ENCODE measurements around the gene KIN.

DNA sequence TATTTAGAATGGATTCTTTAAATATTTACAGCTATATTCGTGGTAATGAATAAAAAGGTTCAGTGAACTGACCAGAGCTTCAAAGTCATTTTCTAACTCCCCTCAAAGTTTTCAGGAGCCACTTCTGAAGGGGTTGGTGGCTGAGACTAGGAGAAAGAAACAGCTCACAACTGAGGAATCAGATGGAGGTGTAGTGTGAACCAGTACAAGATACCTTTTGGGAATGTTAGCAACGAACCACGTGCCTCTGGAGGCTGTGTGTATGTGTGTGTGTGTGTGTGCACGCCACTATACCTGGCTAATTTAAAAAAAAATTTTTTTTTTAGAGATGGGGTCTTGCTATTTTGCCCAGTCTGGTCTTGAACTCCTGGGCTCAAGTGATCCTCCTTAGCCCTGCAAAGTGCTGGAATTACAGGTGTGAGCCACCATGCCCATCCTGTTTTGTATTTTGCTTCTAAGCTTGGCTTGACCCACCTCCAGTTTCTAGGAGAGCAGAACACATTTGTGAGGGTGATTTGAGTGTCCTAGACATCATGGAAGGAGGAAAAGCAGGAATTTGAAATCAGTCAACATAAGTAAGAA lies 21.0 kb upstream of the KIN start:
- TF ChIP-seq, protein P1, sequence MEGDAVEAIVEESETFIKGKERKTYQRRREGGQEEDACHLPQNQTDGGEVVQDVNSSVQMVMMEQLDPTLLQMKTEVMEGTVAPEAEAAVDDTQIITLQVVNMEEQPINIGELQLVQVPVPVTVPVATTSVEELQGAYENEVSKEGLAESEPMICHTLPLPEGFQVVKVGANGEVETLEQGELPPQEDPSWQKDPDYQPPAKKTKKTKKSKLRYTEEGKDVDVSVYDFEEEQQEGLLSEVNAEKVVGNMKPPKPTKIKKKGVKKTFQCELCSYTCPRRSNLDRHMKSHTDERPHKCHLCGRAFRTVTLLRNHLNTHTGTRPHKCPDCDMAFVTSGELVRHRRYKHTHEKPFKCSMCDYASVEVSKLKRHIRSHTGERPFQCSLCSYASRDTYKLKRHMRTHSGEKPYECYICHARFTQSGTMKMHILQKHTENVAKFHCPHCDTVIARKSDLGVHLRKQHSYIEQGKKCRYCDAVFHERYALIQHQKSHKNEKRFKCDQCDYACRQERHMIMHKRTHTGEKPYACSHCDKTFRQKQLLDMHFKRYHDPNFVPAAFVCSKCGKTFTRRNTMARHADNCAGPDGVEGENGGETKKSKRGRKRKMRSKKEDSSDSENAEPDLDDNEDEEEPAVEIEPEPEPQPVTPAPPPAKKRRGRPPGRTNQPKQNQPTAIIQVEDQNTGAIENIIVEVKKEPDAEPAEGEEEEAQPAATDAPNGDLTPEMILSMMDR (conservative IDR thresholded peaks at IDR 0.05; ENCODE audit: low read depth in 2 of 2): no peak
- TF ChIP-seq, protein P2, sequence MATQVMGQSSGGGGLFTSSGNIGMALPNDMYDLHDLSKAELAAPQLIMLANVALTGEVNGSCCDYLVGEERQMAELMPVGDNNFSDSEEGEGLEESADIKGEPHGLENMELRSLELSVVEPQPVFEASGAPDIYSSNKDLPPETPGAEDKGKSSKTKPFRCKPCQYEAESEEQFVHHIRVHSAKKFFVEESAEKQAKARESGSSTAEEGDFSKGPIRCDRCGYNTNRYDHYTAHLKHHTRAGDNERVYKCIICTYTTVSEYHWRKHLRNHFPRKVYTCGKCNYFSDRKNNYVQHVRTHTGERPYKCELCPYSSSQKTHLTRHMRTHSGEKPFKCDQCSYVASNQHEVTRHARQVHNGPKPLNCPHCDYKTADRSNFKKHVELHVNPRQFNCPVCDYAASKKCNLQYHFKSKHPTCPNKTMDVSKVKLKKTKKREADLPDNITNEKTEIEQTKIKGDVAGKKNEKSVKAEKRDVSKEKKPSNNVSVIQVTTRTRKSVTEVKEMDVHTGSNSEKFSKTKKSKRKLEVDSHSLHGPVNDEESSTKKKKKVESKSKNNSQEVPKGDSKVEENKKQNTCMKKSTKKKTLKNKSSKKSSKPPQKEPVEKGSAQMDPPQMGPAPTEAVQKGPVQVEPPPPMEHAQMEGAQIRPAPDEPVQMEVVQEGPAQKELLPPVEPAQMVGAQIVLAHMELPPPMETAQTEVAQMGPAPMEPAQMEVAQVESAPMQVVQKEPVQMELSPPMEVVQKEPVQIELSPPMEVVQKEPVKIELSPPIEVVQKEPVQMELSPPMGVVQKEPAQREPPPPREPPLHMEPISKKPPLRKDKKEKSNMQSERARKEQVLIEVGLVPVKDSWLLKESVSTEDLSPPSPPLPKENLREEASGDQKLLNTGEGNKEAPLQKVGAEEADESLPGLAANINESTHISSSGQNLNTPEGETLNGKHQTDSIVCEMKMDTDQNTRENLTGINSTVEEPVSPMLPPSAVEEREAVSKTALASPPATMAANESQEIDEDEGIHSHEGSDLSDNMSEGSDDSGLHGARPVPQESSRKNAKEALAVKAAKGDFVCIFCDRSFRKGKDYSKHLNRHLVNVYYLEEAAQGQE (IDR thresholded peaks at IDR 0.05; ENCODE audit: unreplicated experiment): no peak
- TF ChIP-seq POLR2AphosphoS5 (IDR thresholded peaks at IDR 0.05; ENCODE audit: low read depth): peak; percentile 13; the same call in 1 of the 2 replicates
- TF ChIP-seq EZH2 (IDR thresholded peaks at IDR 0.05; ENCODE audit: low read depth, unreplicated experiment): no peak
- no peak for TF ChIP-seq JUNB (IDR thresholded peaks at IDR 0.05; ENCODE audit: unreplicated experiment)
- TF ChIP-seq EZH2phosphoT487 (IDR thresholded peaks at IDR 0.05; ENCODE audit: unreplicated experiment): no peak

All from GM23338 (cell line).